Fibroblast of upper back skin (primary cell): ENCODE measurements around the gene ECT2.
A peak's percentile ranks its signal among the peaks of the same experiment; 100 is the strongest.
"Not testable (repeated sequence)": the region's sequence is repeated elsewhere in the genome, so short reads cannot be mapped to it uniquely, and the experiment has no call there.

Source experiments
- DNase-seq: peaks from one replicate; pipeline ENCODE4 v3.0.0-alpha.2; 2013

Gene ECT2

GRCh38 chr3:172750368-172751174 is at the start of gene ECT2:
TSS of gene ECT2 (plus strand) at chr3:172750726. CDS start at chr3:172754531, 3,805 bp downstream.
- DNase-seq = peak; percentile 100

GRCh38 chr3:172700936-172701455 is 49.5 kb upstream of the ECT2 start:
- no peak for DNase-seq

GRCh38 chr3:172701751-172702150 is 48.8 kb upstream of the ECT2 start:
- no peak for DNase-seq

GRCh38 chr3:172702256-172702655 is 48.3 kb upstream of the ECT2 start:
- DNase-seq = no peak

GRCh38 chr3:172702731-172703130 is 47.8 kb upstream of the ECT2 start:
- DNase-seq = not testable (repeated sequence)

GRCh38 chr3:172704001-172704400 is 46.5 kb upstream of the ECT2 start:
- no peak for DNase-seq

- no peak for DNase-seq
Observed at GRCh38 chr3:172705170-172705569, 45.4 kb upstream of the ECT2 start.

GRCh38 chr3:172707030-172707429 is 43.5 kb upstream of the ECT2 start:
- DNase-seq = no peak

GRCh38 chr3:172707967-172708366 is 42.6 kb upstream of the ECT2 start:
- DNase-seq = peak; percentile 40

GRCh38 chr3:172708921-172709773 is 41.4 kb upstream of the ECT2 start:
- DNase-seq = no peak

- peak; percentile 25 for DNase-seq
Observed at GRCh38 chr3:172709774-172710663, 40.5 kb upstream of the ECT2 start.

- peak; percentile 97 for DNase-seq
Observed at GRCh38 chr3:172710664-172711453, 39.7 kb upstream of the ECT2 start, which contains the start of gene NCEH1. TSS of gene NCEH1 (minus strand) at chr3:172711067. CDS start at chr3:172710984, 83 bp downstream.

GRCh38 chr3:172711454-172711795 is 39.1 kb upstream of the ECT2 start:
- DNase-seq = no peak

- peak; percentile 25 for DNase-seq
Observed at GRCh38 chr3:172713316-172713715, 37.2 kb upstream of the ECT2 start.

GRCh38 chr3:172716476-172716875 is 34.0 kb upstream of the ECT2 start:
- DNase-seq = no peak

GRCh38 chr3:172717493-172718088 is 32.9 kb upstream of the ECT2 start:
- DNase-seq = no peak

GRCh38 chr3:172722536-172723040 is 27.9 kb upstream of the ECT2 start:
- not testable (repeated sequence) for DNase-seq

- DNase-seq = no peak
Observed at GRCh38 chr3:172726380-172726779, 24.1 kb upstream of the ECT2 start.

GRCh38 chr3:172735014-172735413 is 15.5 kb upstream of the ECT2 start:
- DNase-seq = no peak

GRCh38 chr3:172739462-172739861 is 11.1 kb upstream of the ECT2 start:
- no peak for DNase-seq

GRCh38 chr3:172746475-172746874 is 4.1 kb upstream of the ECT2 start:
- peak; percentile 52 for DNase-seq
